ENCODE results near the gene CHCHD3. TPM values are rescaled to one million over a fixed set of nuclear protein-coding genes. Genes with fewer than 3 reads are reported as not detected.

CHCHD3 gene
- total RNA-seq, 4 donors from 2014 or later = 54.0 to 88.6 (median 61.3) TPM

DNA sequence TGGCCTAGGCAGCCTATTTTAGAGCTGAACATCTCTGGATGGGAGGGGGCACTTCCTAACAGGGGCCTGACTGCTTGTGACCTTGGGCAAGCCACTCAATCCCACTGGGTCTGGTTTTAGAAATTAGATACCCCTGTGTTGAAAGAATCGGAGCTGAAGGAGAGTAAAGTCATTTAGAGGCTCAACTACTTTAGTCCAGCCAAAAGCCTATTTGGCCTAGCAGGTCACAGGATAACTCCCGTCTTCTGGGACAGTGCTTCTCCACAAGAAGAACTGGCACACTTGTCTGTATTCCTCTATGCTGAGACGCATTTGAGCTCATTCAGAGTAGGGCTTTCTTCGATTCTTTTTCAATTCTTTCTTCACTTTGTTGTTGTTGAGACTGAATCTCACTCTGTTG is 224.2 kb downstream of the CHCHD3 start:
- no peak for ATAC-seq
- no peaks in the 10 kb centered on the region for H3K27me3 ChIP-seq
- no peak for TF ChIP-seq POLR2AphosphoS5 (IDR thresholded peaks at IDR 0.05)
- no peak for TF ChIP-seq POLR2A (IDR thresholded peaks at IDR 0.05)
- no peak for TF ChIP-seq EP300 (IDR thresholded peaks at IDR 0.05)
- TF ChIP-seq CTCF (IDR thresholded peaks at IDR 0.05) = no peak
- H3K27ac ChIP-seq = no peak overlapping the region
- H3K4me1 ChIP-seq = no peaks in the 10 kb centered on the region
- no peaks in the 10 kb centered on the region for H3K36me3 ChIP-seq
- H3K4me3 ChIP-seq = no peak overlapping the region
- 90 to 92% methylated on average over 4 of the region's 4 CpGs for WGBS, 2 donors (ENCODE audit: low coverage in 1 of 2)
- H3K9me3 ChIP-seq = no peaks in the 10 kb centered on the region

DNA sequence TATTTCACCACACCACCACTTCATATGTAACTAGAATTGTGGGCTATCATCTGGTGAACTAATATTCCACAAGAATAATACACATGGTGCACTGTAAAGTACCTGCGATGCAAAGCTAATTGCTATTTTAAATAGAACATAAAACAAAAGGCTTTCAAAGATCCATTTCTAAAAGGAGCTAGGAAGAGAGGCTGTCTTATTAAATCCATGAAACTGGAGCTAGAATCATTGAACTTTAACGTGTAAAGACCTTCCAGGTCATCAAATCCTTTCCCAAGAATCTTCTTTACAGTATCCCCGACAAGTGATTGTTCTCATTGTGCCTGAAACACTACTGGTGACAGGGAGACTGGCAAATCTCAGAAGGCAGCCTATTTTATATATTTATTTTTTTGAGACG is 224.9 kb downstream of the CHCHD3 start:
- H3K9me3 ChIP-seq = no peaks in the 10 kb centered on the region
- H3K4me1 ChIP-seq = no peaks in the 10 kb centered on the region
- H3K27me3 ChIP-seq = no peaks in the 10 kb centered on the region
- no peak overlapping the region for H3K4me3 ChIP-seq
- WGBS, 2 donors (ENCODE audit: low coverage in 1 of 2) = 93 to 94% methylated on average over 2 to 4 of the region's 4 CpGs
- H3K27ac ChIP-seq = no peak overlapping the region
- TF ChIP-seq EP300 (IDR thresholded peaks at IDR 0.05) (no peak), POLR2A (IDR thresholded peaks at IDR 0.05) (no peak), POLR2AphosphoS5 (IDR thresholded peaks at IDR 0.05) (no peak), CTCF (IDR thresholded peaks at IDR 0.05) (no peak)
- no peaks in the 10 kb centered on the region for H3K36me3 ChIP-seq
- no peak for ATAC-seq

- Histone ChIP-seq H3K36me3 (no peaks in the 10 kb centered on the region), H3K9me3 (no peaks in the 10 kb centered on the region), H3K4me3 (no peak overlapping the region), H3K27me3 (no peaks in the 10 kb centered on the region), H3K27ac (no peak overlapping the region), H3K4me1 (no peaks in the 10 kb centered on the region)
- no peak for TF ChIP-seq EP300 (IDR thresholded peaks at IDR 0.05)
- TF ChIP-seq POLR2AphosphoS5 (IDR thresholded peaks at IDR 0.05) = no peak
- TF ChIP-seq POLR2A (IDR thresholded peaks at IDR 0.05) = no peak
- TF ChIP-seq CTCF (IDR thresholded peaks at IDR 0.05) = no peak
- ATAC-seq = no peak
- 82 to 83% methylated on average over 5 of the region's 5 CpGs for WGBS, 2 donors (ENCODE audit: low coverage in 1 of 2)
Observed at GRCh38 chr7:132856416-132856815, 225.5 kb downstream of the CHCHD3 start.

- TF ChIP-seq CTCF (IDR thresholded peaks at IDR 0.05) (no peak), EP300 (IDR thresholded peaks at IDR 0.05) (no peak), POLR2A (IDR thresholded peaks at IDR 0.05) (no peak), POLR2AphosphoS5 (IDR thresholded peaks at IDR 0.05) (no peak)
- H3K4me1 ChIP-seq = no peaks in the 10 kb centered on the region
- H3K27me3 ChIP-seq = no peaks in the 10 kb centered on the region
- no peaks in the 10 kb centered on the region for H3K36me3 ChIP-seq
- no peak overlapping the region for H3K27ac ChIP-seq
- no peak for ATAC-seq
- 87 to 98% methylated on average over 1 to 2 of the region's 2 CpGs for WGBS, 2 donors (ENCODE audit: low coverage in 1 of 2)
- H3K9me3 ChIP-seq = no peaks in the 10 kb centered on the region
- H3K4me3 ChIP-seq = no peak overlapping the region
Observed at GRCh38 chr7:132855901-132856300, 226.0 kb downstream of the CHCHD3 start.

DNA sequence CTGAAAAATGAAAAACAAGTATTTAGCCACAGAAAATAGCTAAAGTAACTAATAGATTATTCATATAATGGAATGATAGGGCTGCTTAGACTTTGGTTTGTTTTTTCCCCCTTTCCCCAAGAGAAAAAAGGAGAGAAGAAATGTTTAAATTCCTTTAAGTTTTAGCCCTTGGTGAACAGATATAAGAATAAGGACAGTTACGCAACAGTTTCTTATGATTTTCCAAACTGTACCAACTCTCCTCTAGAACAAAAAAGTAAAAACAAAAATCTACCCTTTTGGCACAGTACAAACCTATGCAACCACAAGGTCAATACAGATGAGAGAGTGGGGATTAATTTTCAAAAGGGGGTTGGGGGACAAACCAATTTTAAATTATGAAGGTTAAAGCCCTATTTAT is 227.7 kb downstream of the CHCHD3 start:
- no peaks in the 10 kb centered on the region for H3K9me3 ChIP-seq
- no peak overlapping the region for H3K27ac ChIP-seq
- H3K27me3 ChIP-seq = no peaks in the 10 kb centered on the region
- no peaks in the 10 kb centered on the region for H3K4me1 ChIP-seq
- TF ChIP-seq CTCF (IDR thresholded peaks at IDR 0.05) (no peak), POLR2A (IDR thresholded peaks at IDR 0.05) (no peak), EP300 (IDR thresholded peaks at IDR 0.05) (no peak), POLR2AphosphoS5 (IDR thresholded peaks at IDR 0.05) (no peak)
- ATAC-seq = no peak
- no peaks in the 10 kb centered on the region for H3K36me3 ChIP-seq
- H3K4me3 ChIP-seq = no peak overlapping the region
- WGBS, 2 donors (ENCODE audit: low coverage in 1 of 2) = 88 to 100% methylated on average over 1 of the region's 1 CpG
